ENCODE measurements around the gene EXOC4.

The EXOC4 gene

GRCh38 chr7:134048166-134048565, 795.3 kb downstream of the EXOC4 start:
- 95 to 97% methylated on average over 1 of the region's 1 CpG for WGBS, 2 experiments
- H3K36me3 ChIP-seq (ENCODE audit: control insufficient read depth, insufficient read depth, low read length): no peaks in the 10 kb centered on the region
- H3K27ac ChIP-seq (ENCODE audit: insufficient read depth, low read depth, low read length, poor library complexity, severe bottlenecking): no peak overlapping the region
- H3K9me3 ChIP-seq (ENCODE audit: control insufficient read depth, low read length): no peaks in the 10 kb centered on the region
- H3K27me3 ChIP-seq (ENCODE audit: control insufficient read depth, insufficient read depth, low read length, poor library complexity, severe bottlenecking): no peaks in the 10 kb centered on the region
- no peaks in the 10 kb centered on the region for H3K4me1 ChIP-seq (ENCODE audit: control insufficient read depth, insufficient read depth, low read length)
- H3K4me3 ChIP-seq (ENCODE audit: insufficient read depth, low read depth, low read length): no peak overlapping the region

- no peaks in the 10 kb centered on the region for H3K4me1 ChIP-seq (ENCODE audit: control insufficient read depth, insufficient read depth, low read length)
- no peaks in the 10 kb centered on the region for H3K36me3 ChIP-seq (ENCODE audit: control insufficient read depth, insufficient read depth, low read length)
- H3K27me3 ChIP-seq (ENCODE audit: control insufficient read depth, insufficient read depth, low read length, poor library complexity, severe bottlenecking): no peaks in the 10 kb centered on the region
- H3K9me3 ChIP-seq (ENCODE audit: control insufficient read depth, low read length): no peaks in the 10 kb centered on the region
- 91 to 94% methylated on average over 2 of the region's 2 CpGs for WGBS, 2 experiments
- H3K4me3 ChIP-seq (ENCODE audit: insufficient read depth, low read depth, low read length): no peak overlapping the region
- no peak overlapping the region for H3K27ac ChIP-seq (ENCODE audit: insufficient read depth, low read depth, low read length, poor library complexity, severe bottlenecking)
These were observed 798.1 kb downstream of the EXOC4 start for GRCh38 chr7:134051020-134051419.

- no peaks in the 10 kb centered on the region for H3K36me3 ChIP-seq (ENCODE audit: control insufficient read depth, insufficient read depth, low read length)
- no peaks in the 10 kb centered on the region for H3K9me3 ChIP-seq (ENCODE audit: control insufficient read depth, low read length)
- no peak overlapping the region for H3K4me3 ChIP-seq (ENCODE audit: insufficient read depth, low read depth, low read length)
- H3K4me1 ChIP-seq (ENCODE audit: control insufficient read depth, insufficient read depth, low read length): no peaks in the 10 kb centered on the region
- no peaks in the 10 kb centered on the region for H3K27me3 ChIP-seq (ENCODE audit: control insufficient read depth, insufficient read depth, low read length, poor library complexity, severe bottlenecking)
- no peak overlapping the region for H3K27ac ChIP-seq (ENCODE audit: insufficient read depth, low read depth, low read length, poor library complexity, severe bottlenecking)
- 88 to 92% methylated on average over 8 of the region's 8 CpGs for WGBS, 2 experiments
These were observed 803.9 kb downstream of the EXOC4 start for GRCh38 chr7:134056816-134057215.

- no peak overlapping the region for H3K27ac ChIP-seq (ENCODE audit: insufficient read depth, low read depth, low read length, poor library complexity, severe bottlenecking)
- WGBS, 2 experiments: 93 to 100% methylated on average over 1 to 2 of the region's 3 CpGs
- H3K4me1 ChIP-seq (ENCODE audit: control insufficient read depth, insufficient read depth, low read length): no peaks in the 10 kb centered on the region
- no peaks in the 10 kb centered on the region for H3K9me3 ChIP-seq (ENCODE audit: control insufficient read depth, low read length)
- H3K36me3 ChIP-seq (ENCODE audit: control insufficient read depth, insufficient read depth, low read length): no peaks in the 10 kb centered on the region
- H3K4me3 ChIP-seq (ENCODE audit: insufficient read depth, low read depth, low read length): no peak overlapping the region
- no peaks in the 10 kb centered on the region for H3K27me3 ChIP-seq (ENCODE audit: control insufficient read depth, insufficient read depth, low read length, poor library complexity, severe bottlenecking)
These were observed 805.6 kb downstream of the EXOC4 start for GRCh38 chr7:134058521-134058920.

- WGBS, 2 experiments: 83 to 84% methylated on average over 4 of the region's 4 CpGs
- Histone ChIP-seq H3K27me3 (ENCODE audit: control insufficient read depth, insufficient read depth, low read length, poor library complexity, severe bottlenecking) (no peaks in the 10 kb centered on the region), H3K36me3 (ENCODE audit: control insufficient read depth, insufficient read depth, low read length) (no peaks in the 10 kb centered on the region), H3K4me3 (ENCODE audit: insufficient read depth, low read depth, low read length) (no peak overlapping the region), H3K9me3 (ENCODE audit: control insufficient read depth, low read length) (no peaks in the 10 kb centered on the region), H3K27ac (ENCODE audit: insufficient read depth, low read depth, low read length, poor library complexity, severe bottlenecking) (no peak overlapping the region), H3K4me1 (ENCODE audit: control insufficient read depth, insufficient read depth, low read length) (no peaks in the 10 kb centered on the region)
These were observed 806.1 kb downstream of the EXOC4 start for GRCh38 chr7:134058980-134059379.

GRCh38 chr7:134059921-134060320, 807.0 kb downstream of the EXOC4 start:
- Histone ChIP-seq H3K9me3 (ENCODE audit: control insufficient read depth, low read length) (no peaks in the 10 kb centered on the region), H3K4me1 (ENCODE audit: control insufficient read depth, insufficient read depth, low read length) (no peaks in the 10 kb centered on the region), H3K27ac (ENCODE audit: insufficient read depth, low read depth, low read length, poor library complexity, severe bottlenecking) (no peak overlapping the region), H3K4me3 (ENCODE audit: insufficient read depth, low read depth, low read length) (no peak overlapping the region), H3K36me3 (ENCODE audit: control insufficient read depth, insufficient read depth, low read length) (no peaks in the 10 kb centered on the region), H3K27me3 (ENCODE audit: control insufficient read depth, insufficient read depth, low read length, poor library complexity, severe bottlenecking) (no peaks in the 10 kb centered on the region)
- WGBS, 2 experiments: 100% methylated on average over 1 of the region's 1 CpG; no CpG with 5 or more reads in 1 of the 2 experiments

GRCh38 chr7:134060874-134061273, 808.0 kb downstream of the EXOC4 start:
- Histone ChIP-seq H3K4me1 (ENCODE audit: control insufficient read depth, insufficient read depth, low read length) (no peaks in the 10 kb centered on the region), H3K27ac (ENCODE audit: insufficient read depth, low read depth, low read length, poor library complexity, severe bottlenecking) (no peak overlapping the region)
- 79 to 85% methylated on average over 3 of the region's 3 CpGs for WGBS, 2 experiments

GRCh38 chr7:134062460-134062859, 809.6 kb downstream of the EXOC4 start:
- no peak overlapping the region for H3K27ac ChIP-seq (ENCODE audit: insufficient read depth, low read depth, low read length, poor library complexity, severe bottlenecking)
- H3K9me3 ChIP-seq (ENCODE audit: control insufficient read depth, low read length): no peaks in the 10 kb centered on the region
- no peak overlapping the region for H3K4me3 ChIP-seq (ENCODE audit: insufficient read depth, low read depth, low read length)
- 94 to 96% methylated on average over 4 of the region's 4 CpGs for WGBS, 2 experiments
- no peaks in the 10 kb centered on the region for H3K4me1 ChIP-seq (ENCODE audit: control insufficient read depth, insufficient read depth, low read length)
- H3K27me3 ChIP-seq (ENCODE audit: control insufficient read depth, insufficient read depth, low read length, poor library complexity, severe bottlenecking): no peaks in the 10 kb centered on the region
- no peaks in the 10 kb centered on the region for H3K36me3 ChIP-seq (ENCODE audit: control insufficient read depth, insufficient read depth, low read length)

More at GRCh38 chr7:134060874-134061273, 808.0 kb downstream of the EXOC4 start:
- H3K27me3 ChIP-seq (ENCODE audit: control insufficient read depth, insufficient read depth, low read length, poor library complexity, severe bottlenecking): no peaks in the 10 kb centered on the region
- H3K36me3 ChIP-seq (ENCODE audit: control insufficient read depth, insufficient read depth, low read length): no peaks in the 10 kb centered on the region
- no peak overlapping the region for H3K4me3 ChIP-seq (ENCODE audit: insufficient read depth, low read depth, low read length)
- no peaks in the 10 kb centered on the region for H3K9me3 ChIP-seq (ENCODE audit: control insufficient read depth, low read length)

GRCh38 chr7:134065415-134065814, 812.5 kb downstream of the EXOC4 start:
- 91 to 93% methylated on average over 4 of the region's 4 CpGs for WGBS, 2 experiments
- Histone ChIP-seq H3K36me3 (ENCODE audit: control insufficient read depth, insufficient read depth, low read length) (no peaks in the 10 kb centered on the region), H3K4me3 (ENCODE audit: insufficient read depth, low read depth, low read length) (no peak overlapping the region), H3K4me1 (ENCODE audit: control insufficient read depth, insufficient read depth, low read length) (no peaks in the 10 kb centered on the region), H3K9me3 (ENCODE audit: control insufficient read depth, low read length) (no peaks in the 10 kb centered on the region), H3K27me3 (ENCODE audit: control insufficient read depth, insufficient read depth, low read length, poor library complexity, severe bottlenecking) (no peaks in the 10 kb centered on the region), H3K27ac (ENCODE audit: insufficient read depth, low read depth, low read length, poor library complexity, severe bottlenecking) (no peak overlapping the region)

- H3K9me3 ChIP-seq (ENCODE audit: control insufficient read depth, low read length): no peaks in the 10 kb centered on the region
- no peaks in the 10 kb centered on the region for H3K27me3 ChIP-seq (ENCODE audit: control insufficient read depth, insufficient read depth, low read length, poor library complexity, severe bottlenecking)
- no peaks in the 10 kb centered on the region for H3K36me3 ChIP-seq (ENCODE audit: control insufficient read depth, insufficient read depth, low read length)
- no peak overlapping the region for H3K27ac ChIP-seq (ENCODE audit: insufficient read depth, low read depth, low read length, poor library complexity, severe bottlenecking)
- H3K4me1 ChIP-seq (ENCODE audit: control insufficient read depth, insufficient read depth, low read length): no peaks in the 10 kb centered on the region
- no peak overlapping the region for H3K4me3 ChIP-seq (ENCODE audit: insufficient read depth, low read depth, low read length)
- WGBS, 2 experiments: 45 to 48% methylated on average over 4 of the region's 4 CpGs
These were observed 814.3 kb downstream of the EXOC4 start for GRCh38 chr7:134067164-134067563.

GRCh38 chr7:134068670-134069069, 815.8 kb downstream of the EXOC4 start:
- H3K4me1 ChIP-seq (ENCODE audit: control insufficient read depth, insufficient read depth, low read length): no peaks in the 10 kb centered on the region
- no peak overlapping the region for H3K4me3 ChIP-seq (ENCODE audit: insufficient read depth, low read depth, low read length)
- no peaks in the 10 kb centered on the region for H3K9me3 ChIP-seq (ENCODE audit: control insufficient read depth, low read length)
- H3K27me3 ChIP-seq (ENCODE audit: control insufficient read depth, insufficient read depth, low read length, poor library complexity, severe bottlenecking): no peaks in the 10 kb centered on the region
- 93% methylated on average over 6 of the region's 6 CpGs for WGBS, 2 experiments
- no peaks in the 10 kb centered on the region for H3K36me3 ChIP-seq (ENCODE audit: control insufficient read depth, insufficient read depth, low read length)
- no peak overlapping the region for H3K27ac ChIP-seq (ENCODE audit: insufficient read depth, low read depth, low read length, poor library complexity, severe bottlenecking)
